Measurements from ENCODE around the gene MEST.

GRCh38 chr7:130471974-130472373, 19.9 kb upstream of the MEST start:
- TF ChIP-seq CTCF (conservative IDR thresholded peaks at IDR 0.05) (no peak), ZFX (IDR thresholded peaks at IDR 0.05) (no peak)

All from C4-2B (cell line).